Panc1 (cell line): Measurements from ENCODE around the gene UTRN.

Source experiments
- TCF7L2 ChIP-seq: IDR thresholded peaks from 2 replicates; pipeline ENCODE4 v1.6.1; 2011; ENCODE audit warnings: mild to moderate bottlenecking, low read depth, low read length, inconsistent platforms
- TF ChIP-seq, protein P1 (sequence below): fragments of 450-650 bp; IDR thresholded peaks from 2 replicates; pipeline ENCODE4 v1.5.1; 2017; ENCODE audit warnings: mild to moderate bottlenecking

DNA sequence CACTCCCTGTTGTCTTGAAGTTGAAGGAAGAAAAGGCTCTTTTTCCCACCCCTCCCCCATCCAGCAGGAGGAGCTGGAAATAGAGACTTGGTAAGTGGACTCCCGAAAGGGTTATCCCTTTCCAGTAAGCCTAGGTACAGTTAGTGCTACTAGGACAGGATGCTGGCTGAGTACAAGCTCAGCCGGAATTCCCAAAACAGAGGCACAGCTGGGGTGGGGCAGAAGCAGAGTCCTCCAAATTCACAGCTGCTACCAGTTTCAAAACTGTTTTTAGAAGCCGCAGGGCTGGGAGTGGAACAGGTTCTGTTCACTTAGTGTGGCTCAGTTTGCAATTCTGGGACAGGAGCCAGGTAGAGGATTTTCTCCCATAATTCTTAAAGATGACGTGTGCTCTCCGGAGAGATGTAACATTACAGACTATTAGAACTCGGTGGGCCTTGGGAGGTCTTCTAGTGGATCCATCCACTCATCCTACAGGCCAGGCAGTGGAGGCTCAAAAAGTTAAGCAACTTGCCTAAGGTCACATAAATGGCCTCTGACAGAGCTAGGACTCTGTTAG lies 19.0 kb upstream of the UTRN start:
- TF ChIP-seq, protein P1, sequence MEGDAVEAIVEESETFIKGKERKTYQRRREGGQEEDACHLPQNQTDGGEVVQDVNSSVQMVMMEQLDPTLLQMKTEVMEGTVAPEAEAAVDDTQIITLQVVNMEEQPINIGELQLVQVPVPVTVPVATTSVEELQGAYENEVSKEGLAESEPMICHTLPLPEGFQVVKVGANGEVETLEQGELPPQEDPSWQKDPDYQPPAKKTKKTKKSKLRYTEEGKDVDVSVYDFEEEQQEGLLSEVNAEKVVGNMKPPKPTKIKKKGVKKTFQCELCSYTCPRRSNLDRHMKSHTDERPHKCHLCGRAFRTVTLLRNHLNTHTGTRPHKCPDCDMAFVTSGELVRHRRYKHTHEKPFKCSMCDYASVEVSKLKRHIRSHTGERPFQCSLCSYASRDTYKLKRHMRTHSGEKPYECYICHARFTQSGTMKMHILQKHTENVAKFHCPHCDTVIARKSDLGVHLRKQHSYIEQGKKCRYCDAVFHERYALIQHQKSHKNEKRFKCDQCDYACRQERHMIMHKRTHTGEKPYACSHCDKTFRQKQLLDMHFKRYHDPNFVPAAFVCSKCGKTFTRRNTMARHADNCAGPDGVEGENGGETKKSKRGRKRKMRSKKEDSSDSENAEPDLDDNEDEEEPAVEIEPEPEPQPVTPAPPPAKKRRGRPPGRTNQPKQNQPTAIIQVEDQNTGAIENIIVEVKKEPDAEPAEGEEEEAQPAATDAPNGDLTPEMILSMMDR: no peak
- TF ChIP-seq TCF7L2: no peak
